H9 (cell line): ENCODE measurements around the gene NLRP9. TPM values are rescaled to one million over a fixed set of nuclear protein-coding genes. Genes with fewer than 3 reads are reported as not detected.
A peak's percentile ranks its signal among the peaks of the same experiment; 100 is the strongest.

Source experiments
- DNase-seq: peaks from one replicate; pipeline ENCODE4 v3.0.0-alpha.2; 2017
- H2AFZ ChIP-seq: one replicate; pipeline ENCODE4 v1.6.1; 2013; ENCODE audit warnings: mild to moderate bottlenecking, low read length, control low read depth, moderate library complexity
- H2AK5ac ChIP-seq: 2 replicates; pipeline ENCODE4 v1.6.1; 2013; ENCODE audit warnings: low read length, control low read depth, mixed read lengths; ENCODE audit not compliant: insufficient read length
- H2BK120ac ChIP-seq: one replicate; pipeline ENCODE4 v1.6.1; 2013; ENCODE audit warnings: low read depth, mild to moderate bottlenecking, low read length, control low read depth, inconsistent platforms; ENCODE audit not compliant: poor library complexity, severe bottlenecking
- H2BK12ac ChIP-seq: 2 replicates; pipeline ENCODE4 v1.6.1; 2013; ENCODE audit warnings: low read length, control low read depth, mixed read lengths, low read depth; ENCODE audit not compliant: insufficient read length
- H2BK15ac ChIP-seq: 2 replicates; pipeline ENCODE4 v1.6.1; 2013; ENCODE audit warnings: low read depth, low read length, control low read depth
- H2BK20ac ChIP-seq: one replicate; pipeline ENCODE4 v1.6.1; 2013; ENCODE audit warnings: low read depth, mild to moderate bottlenecking, low read length, control low read depth, inconsistent platforms; ENCODE audit not compliant: poor library complexity, severe bottlenecking
- H2BK5ac ChIP-seq: 2 replicates; pipeline ENCODE4 v1.6.1; 2013; ENCODE audit warnings: low read length, control low read depth, mixed read lengths; ENCODE audit not compliant: insufficient read length
- H3K14ac ChIP-seq: 2 replicates; pipeline ENCODE4 v1.6.1; 2013; ENCODE audit warnings: low read length, control low read depth; ENCODE audit not compliant: insufficient read depth
- H3K18ac ChIP-seq: 2 replicates; pipeline ENCODE4 v1.6.1; 2013; ENCODE audit warnings: low read depth, mild to moderate bottlenecking, mixed read lengths, low read length, control low read depth; ENCODE audit not compliant: insufficient read length
- H3K23ac ChIP-seq: 2 replicates; pipeline ENCODE4 v1.6.1; 2013; ENCODE audit warnings: low read length, control low read depth, mixed read lengths, low read depth; ENCODE audit not compliant: insufficient read length
- H3K23me2 ChIP-seq: 2 replicates; pipeline ENCODE4 v1.6.1; 2013; ENCODE audit warnings: low read depth, mild to moderate bottlenecking, mixed read lengths, low read length, control low read depth; ENCODE audit not compliant: insufficient read length, poor library complexity, severe bottlenecking
- H3K27ac ChIP-seq: 2 replicates; pipeline ENCODE4 v1.5.1; 2013; ENCODE audit warnings: low read length, control low read depth, mixed read lengths, low read depth; ENCODE audit not compliant: insufficient read length
- H3K27me3 ChIP-seq: 2 replicates; pipeline ENCODE4 v1.6.1; 2013; ENCODE audit warnings: low read length, control low read depth, inconsistent platforms; ENCODE audit not compliant: insufficient read depth
- H3K4ac ChIP-seq: 2 replicates; pipeline ENCODE4 v1.6.1; 2013; ENCODE audit warnings: low read depth, mild to moderate bottlenecking, control low read depth, inconsistent platforms, low read length, moderate library complexity
- H3K4me1 ChIP-seq: 2 replicates; pipeline ENCODE4 v1.6.1; 2013; ENCODE audit warnings: low read length, control low read depth, inconsistent platforms; ENCODE audit not compliant: insufficient read depth
- H3K4me2 ChIP-seq: 2 replicates; pipeline ENCODE4 v1.6.1; 2013; ENCODE audit warnings: low read length, control low read depth, mixed read lengths; ENCODE audit not compliant: insufficient read length, insufficient read depth
- H3K56ac ChIP-seq: 2 replicates; pipeline ENCODE4 v1.6.1; 2013; ENCODE audit warnings: low read depth, mild to moderate bottlenecking, mixed read lengths, low read length, control low read depth; ENCODE audit not compliant: insufficient read length
- H3K79me1 ChIP-seq: 2 replicates; pipeline ENCODE4 v1.6.1; 2013; ENCODE audit warnings: low read depth, mild to moderate bottlenecking, moderate library complexity, low read length, control low read depth, inconsistent platforms; ENCODE audit not compliant: insufficient read depth, poor library complexity, severe bottlenecking
- H3K79me2 ChIP-seq: 2 replicates; pipeline ENCODE4 v1.6.1; 2013; ENCODE audit warnings: low read length, control low read depth, inconsistent platforms; ENCODE audit not compliant: insufficient read depth
- H3K9ac ChIP-seq: 2 replicates; pipeline ENCODE4 v1.6.1; 2013; ENCODE audit warnings: low read length, control low read depth, mixed read lengths; ENCODE audit not compliant: insufficient read length; ENCODE audit errors: extremely low read depth
- H3K9me3 ChIP-seq: one replicate; pipeline ENCODE4 v1.6.1; 2013; ENCODE audit warnings: low read depth, low read length, inconsistent platforms; ENCODE audit not compliant: control insufficient read depth
- H3T11ph ChIP-seq: one replicate; pipeline ENCODE4 v1.6.1; 2013; ENCODE audit warnings: mild to moderate bottlenecking, low read length, control low read depth, inconsistent platforms
- H4K20me1 ChIP-seq: one replicate; pipeline ENCODE4 v1.6.1; 2013; ENCODE audit not compliant: control insufficient read depth, insufficient read length, insufficient read depth
- H4K5ac ChIP-seq: 2 replicates; pipeline ENCODE4 v1.6.1; 2013; ENCODE audit warnings: low read depth, mild to moderate bottlenecking, mixed read lengths, low read length, control low read depth; ENCODE audit not compliant: insufficient read length
- H4K8ac ChIP-seq: replicated peaks from 2 replicates; pipeline ENCODE4 v1.6.1; 2013; ENCODE audit warnings: low read length, control low read depth, mixed read lengths, low read depth; ENCODE audit not compliant: insufficient read length
- H4K91ac ChIP-seq: 2 replicates; pipeline ENCODE4 v1.6.1; 2013; ENCODE audit warnings: low read depth, mild to moderate bottlenecking, moderate library complexity, mixed read lengths, low read length, control low read depth; ENCODE audit not compliant: insufficient read length
- H3K27ac Mint-ChIP-seq, 3 experiments: 2 replicates in 2 of 3; 3 replicates in 1 of 3; pipeline ENCODE4 v1.8.0; 2020 to 2021; ENCODE audit warnings: mixed read lengths in 3 of 3, mild to moderate bottlenecking in 1 of 3, moderate library complexity in 1 of 3
- H3K27me3 Mint-ChIP-seq: 2 replicates; pipeline ENCODE4 v1.8.0; 2021; ENCODE audit warnings: low read depth, mild to moderate bottlenecking, moderate library complexity, mixed read lengths
- H3K36me3 Mint-ChIP-seq, 3 experiments: 2 replicates in 2 of 3; 3 replicates in 1 of 3; pipeline ENCODE4 v1.8.0; 2020 to 2021; ENCODE audit warnings: low read depth in 3 of 3, mixed read lengths in 3 of 3; ENCODE audit not compliant: insufficient read depth in 1 of 3
- H3K4me1 Mint-ChIP-seq, 2 experiments: 2 replicates each; pipeline ENCODE4 v1.8.0; 2020; ENCODE audit warnings: mixed read lengths in 2 of 2
- H3K4me3 Mint-ChIP-seq, 2 experiments: 2 replicates in 1 of 2; 3 replicates in 1 of 2; pipeline ENCODE4 v1.8.0; 2020 to 2021; ENCODE audit warnings: mild to moderate bottlenecking in 2 of 2, mixed read lengths in 2 of 2, moderate library complexity in 1 of 2
- H3K9me3 Mint-ChIP-seq, 2 experiments: 2 replicates in 1 of 2; 3 replicates in 1 of 2; pipeline ENCODE4 v1.8.0; 2020; ENCODE audit warnings: mild to moderate bottlenecking in 2 of 2, mixed read lengths in 2 of 2, moderate library complexity in 1 of 2
- WGBS: extraction: QIAGEN DNeasy Blood & Tissue Kit; methylation state at CpG from one replicate; pipeline ENCODE4 v1.1.7; 2013; ENCODE audit warnings: missing lambda C conversion rate, low lambda C conversion rate, mixed read lengths; ENCODE audit not compliant: insufficient read length; ENCODE audit errors: extremely low coverage; 5-methylcytosine and 5-hydroxymethylcytosine counted together
- total RNA-seq: library from RNA; stranded (reverse); gene quantifications from 2 replicates; pipeline ENCODE4 v1.2.1, GENCODE V29; 2021
- TF ChIP-seq, protein P1 (sequence below): fragments of 200-600 bp; sonication (generic); conservative IDR thresholded peaks from 3 replicates; pipeline ENCODE4 v1.8.0; 2021; ENCODE audit warnings: antibody characterized with exemption, mild to moderate bottlenecking

The NLRP9 gene
- total RNA-seq, 1 experiment from 2014 or later: not detected

DNA sequence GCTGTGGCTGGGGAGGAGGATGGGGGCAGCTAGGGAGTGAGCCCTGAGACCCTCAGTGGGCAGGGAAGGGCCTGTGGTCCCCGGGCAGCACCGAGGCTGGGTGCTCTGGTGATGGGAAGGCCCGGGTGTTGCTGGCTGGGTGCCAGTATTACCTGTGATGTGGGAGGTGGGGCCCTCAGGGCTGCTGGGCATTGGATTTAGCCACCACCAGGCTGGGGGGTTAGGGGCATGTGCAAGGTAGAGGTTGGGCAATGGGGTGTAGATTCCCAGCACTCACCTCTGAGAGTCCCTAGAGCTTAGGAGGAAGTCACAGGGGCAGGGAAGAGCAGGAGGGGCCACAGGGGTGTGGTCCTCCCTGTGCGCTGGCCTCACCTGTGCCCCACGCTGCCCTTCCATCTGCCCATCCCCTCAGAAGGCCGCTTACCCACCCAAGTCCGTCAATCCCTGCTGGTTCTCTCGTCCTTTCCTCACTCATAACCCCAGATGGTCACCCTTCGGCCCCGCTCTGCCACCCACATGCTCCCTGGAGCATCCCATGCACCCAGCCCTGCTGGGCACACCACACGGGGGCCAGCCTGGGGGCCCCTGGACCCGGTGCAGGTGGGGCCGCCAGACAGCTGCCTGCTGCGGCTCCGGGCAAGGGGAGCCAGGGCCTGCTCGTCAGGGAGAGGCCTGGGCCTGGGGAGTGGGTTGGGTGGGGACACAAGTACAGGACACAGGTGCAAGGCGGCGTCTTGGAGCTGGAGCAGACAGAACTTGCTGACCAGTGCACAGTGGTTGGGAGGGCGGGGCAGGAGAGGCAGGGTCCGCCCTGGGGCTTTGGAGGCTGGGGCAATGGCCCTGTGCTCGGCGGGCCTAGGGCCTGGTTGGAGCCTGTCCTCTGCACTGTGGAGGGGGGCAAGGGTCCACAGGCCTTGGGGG, 50.7 kb downstream of the NLRP9 start:
- Histone ChIP-seq H3K4ac (no peak overlapping the region), H3K9ac (no peak overlapping the region), H3K27ac (no peak overlapping the region), H2AK5ac (no peak overlapping the region), H3K56ac (no peak overlapping the region), H3T11ph (no peak overlapping the region), H2BK12ac (no peak overlapping the region), H4K20me1 (no peaks in the 10 kb centered on the region), H3K14ac (no peak overlapping the region), H3K18ac (no peak overlapping the region), H4K8ac (no peak overlapping the region), H2BK15ac (no peak overlapping the region), H3K23ac (no peak overlapping the region), H3K4me1 (no peaks in the 10 kb centered on the region), H3K79me1 (no peaks in the 10 kb centered on the region), H3K9me3 (no peaks in the 10 kb centered on the region), H3K27me3 (no peaks in the 10 kb centered on the region), H4K5ac (no peak overlapping the region), H3K23me2 (no peaks in the 10 kb centered on the region), H2AFZ (no peak overlapping the region), H2BK20ac (no peak overlapping the region), H4K91ac (no peak overlapping the region), H2BK120ac (no peak overlapping the region), H2BK5ac (no peak overlapping the region), H3K79me2 (no peaks in the 10 kb centered on the region), H3K4me2 (no peak overlapping the region)
- Mint-ChIP-seq H3K4me1 (no peaks in the 10 kb centered on the region), H3K9me3 (no peaks in the 10 kb centered on the region; a peak in 1 of 5 replicates), H3K27me3 (no peaks in the 10 kb centered on the region), H3K4me3 (peak overlapping the region in 1 of 2 experiments; percentile 63; a peak in 1 of 5 replicates), H3K36me3 (peaks cover 29 to 60% (median 48%) of the 10 kb centered on the region in 3 experiments), H3K27ac (peak overlapping the region in 1 of 3 experiments; percentile 75; a peak in 1 of 7 replicates)
- no peak for DNase-seq
- no CpG with 5 or more reads among the region's 22 CpGs for WGBS
- TF ChIP-seq, protein P1, sequence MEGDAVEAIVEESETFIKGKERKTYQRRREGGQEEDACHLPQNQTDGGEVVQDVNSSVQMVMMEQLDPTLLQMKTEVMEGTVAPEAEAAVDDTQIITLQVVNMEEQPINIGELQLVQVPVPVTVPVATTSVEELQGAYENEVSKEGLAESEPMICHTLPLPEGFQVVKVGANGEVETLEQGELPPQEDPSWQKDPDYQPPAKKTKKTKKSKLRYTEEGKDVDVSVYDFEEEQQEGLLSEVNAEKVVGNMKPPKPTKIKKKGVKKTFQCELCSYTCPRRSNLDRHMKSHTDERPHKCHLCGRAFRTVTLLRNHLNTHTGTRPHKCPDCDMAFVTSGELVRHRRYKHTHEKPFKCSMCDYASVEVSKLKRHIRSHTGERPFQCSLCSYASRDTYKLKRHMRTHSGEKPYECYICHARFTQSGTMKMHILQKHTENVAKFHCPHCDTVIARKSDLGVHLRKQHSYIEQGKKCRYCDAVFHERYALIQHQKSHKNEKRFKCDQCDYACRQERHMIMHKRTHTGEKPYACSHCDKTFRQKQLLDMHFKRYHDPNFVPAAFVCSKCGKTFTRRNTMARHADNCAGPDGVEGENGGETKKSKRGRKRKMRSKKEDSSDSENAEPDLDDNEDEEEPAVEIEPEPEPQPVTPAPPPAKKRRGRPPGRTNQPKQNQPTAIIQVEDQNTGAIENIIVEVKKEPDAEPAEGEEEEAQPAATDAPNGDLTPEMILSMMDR: no peak
